SKM-1 treated with dmso at 0.1 percent for 144 hours (cell line): ENCODE data around the gene RASA3.

Source experiments
- DNase-seq: peaks from one replicate; lab custom pipeline; 2025; ENCODE audit not compliant: unreplicated experiment; lab: John Stamatoyannopoulos, UW

The RASA3 gene

DNA sequence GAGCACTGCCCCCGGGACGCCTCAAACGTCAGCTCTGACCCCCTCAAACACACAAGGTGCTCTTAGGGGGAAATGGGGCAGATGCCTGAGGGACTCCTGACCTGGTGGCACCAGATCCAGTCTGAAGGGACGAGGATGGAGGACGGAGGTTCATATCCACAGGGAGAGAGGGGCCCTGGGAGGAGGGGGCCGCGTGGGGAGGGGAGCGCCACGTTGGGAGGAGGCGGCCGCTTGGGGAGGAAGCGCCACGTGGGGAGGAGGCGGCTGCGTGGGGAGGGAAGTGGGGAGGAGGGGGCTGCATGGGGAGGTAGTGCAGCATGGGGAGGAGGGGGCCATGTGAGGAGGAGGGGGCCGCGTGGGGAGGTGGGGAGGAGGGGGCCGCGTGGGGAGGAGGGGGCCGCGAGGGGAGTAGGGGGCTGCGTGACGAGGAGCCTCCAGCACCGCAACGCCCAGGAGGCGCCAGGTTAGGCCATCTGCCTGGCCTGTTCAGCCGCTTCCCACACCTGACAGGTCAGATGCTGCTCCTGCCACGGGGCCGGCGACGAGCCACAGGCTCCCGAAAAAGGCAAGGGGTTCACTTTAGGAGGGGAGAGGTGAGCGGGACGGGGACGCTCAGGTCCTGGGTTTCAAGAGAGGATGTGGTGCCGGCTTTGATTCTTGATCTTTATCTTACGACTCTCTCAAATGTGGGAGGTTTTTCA lies 121.9 kb downstream of the RASA3 start:
- no peak for DNase-seq

GRCh38 chr13:114009590-114010400 lies 122.6 kb downstream of the RASA3 start:
- no peak for DNase-seq

DNA sequence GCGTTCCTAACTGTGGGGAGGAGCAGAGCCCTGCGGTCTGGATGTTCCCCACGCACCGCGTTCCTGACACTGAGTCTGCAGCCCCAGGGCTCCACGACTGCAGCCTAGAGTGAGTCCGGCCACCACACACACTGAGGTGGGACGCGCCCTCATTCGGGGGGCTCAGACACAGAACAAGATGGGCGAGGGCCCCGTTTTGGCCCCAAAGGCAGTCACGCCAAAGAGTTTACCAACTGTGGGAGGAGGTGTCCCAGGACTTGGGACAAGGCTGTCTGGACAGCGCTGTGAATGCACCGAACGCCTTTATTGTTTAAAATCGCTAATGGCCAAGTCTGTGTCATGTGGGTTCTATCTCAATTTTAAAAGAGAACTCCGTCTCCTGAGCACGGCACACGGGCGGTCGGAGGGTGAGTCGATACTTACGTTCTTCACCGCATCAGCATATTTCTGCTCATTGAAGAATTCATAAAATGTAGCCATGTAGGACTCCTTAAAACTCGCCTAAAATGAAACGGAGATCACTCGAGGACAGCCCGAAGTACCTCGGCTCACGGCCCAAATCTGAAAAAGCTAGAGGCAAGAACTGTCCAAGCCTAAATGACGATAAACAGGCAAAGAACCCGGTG lies 123.3 kb downstream of the RASA3 start:
- no peak for DNase-seq

DNA sequence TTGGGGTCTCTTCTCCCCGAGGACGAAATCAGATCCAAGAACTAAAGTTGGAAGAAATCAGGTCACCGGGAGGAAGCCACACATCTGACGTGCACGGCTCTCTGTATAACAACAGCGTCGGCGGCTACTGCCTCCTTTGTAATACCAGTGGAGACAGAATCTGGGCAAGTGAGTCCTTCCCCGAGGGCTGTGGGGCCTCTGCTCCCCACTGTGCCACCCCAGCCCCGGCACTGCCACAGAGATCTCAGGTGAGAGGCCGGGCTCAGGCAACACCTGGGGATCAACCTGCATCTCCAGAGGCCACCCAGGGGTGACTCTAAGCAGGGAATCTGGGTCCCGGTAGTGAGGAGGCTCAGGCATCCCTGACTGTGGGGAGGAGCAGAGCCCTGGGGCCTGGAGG lies 124.9 kb downstream of the RASA3 start:
- DNase-seq = no peak

DNA sequence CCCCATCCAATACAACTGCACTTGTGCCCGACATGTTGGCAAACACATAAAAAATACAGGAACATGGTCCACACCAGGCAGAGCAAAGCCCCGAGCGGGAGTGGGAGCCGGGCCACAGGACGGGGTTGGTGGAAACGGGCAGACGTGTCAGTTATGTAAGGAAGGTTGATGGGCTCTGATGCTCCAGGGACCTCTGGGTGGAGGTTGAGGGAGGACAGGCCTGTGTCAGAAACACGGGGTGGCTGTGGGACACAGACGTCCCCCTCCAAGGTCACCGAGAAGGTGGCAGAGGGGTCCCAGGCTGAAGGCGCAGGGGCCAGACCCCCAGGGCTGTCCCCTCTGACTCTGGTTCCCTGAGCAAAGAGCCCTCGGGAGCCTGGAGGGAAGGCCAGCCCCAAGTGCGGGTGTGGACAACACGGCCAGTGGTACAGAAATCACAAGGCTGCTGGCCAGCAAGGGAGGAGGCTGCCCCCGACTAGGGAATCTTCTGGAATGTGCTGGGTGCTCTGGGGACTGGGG lies 127.2 kb downstream of the RASA3 start:
- no peak for DNase-seq

- no peak for DNase-seq
Observed at GRCh38 chr13:114004420-114005205, 127.8 kb downstream of the RASA3 start.

- DNase-seq = no peak
Observed at GRCh38 chr13:114002771-114003321, 129.6 kb downstream of the RASA3 start.

- DNase-seq = no peak
Observed at GRCh38 chr13:114002009-114002544, 130.3 kb downstream of the RASA3 start.

DNA sequence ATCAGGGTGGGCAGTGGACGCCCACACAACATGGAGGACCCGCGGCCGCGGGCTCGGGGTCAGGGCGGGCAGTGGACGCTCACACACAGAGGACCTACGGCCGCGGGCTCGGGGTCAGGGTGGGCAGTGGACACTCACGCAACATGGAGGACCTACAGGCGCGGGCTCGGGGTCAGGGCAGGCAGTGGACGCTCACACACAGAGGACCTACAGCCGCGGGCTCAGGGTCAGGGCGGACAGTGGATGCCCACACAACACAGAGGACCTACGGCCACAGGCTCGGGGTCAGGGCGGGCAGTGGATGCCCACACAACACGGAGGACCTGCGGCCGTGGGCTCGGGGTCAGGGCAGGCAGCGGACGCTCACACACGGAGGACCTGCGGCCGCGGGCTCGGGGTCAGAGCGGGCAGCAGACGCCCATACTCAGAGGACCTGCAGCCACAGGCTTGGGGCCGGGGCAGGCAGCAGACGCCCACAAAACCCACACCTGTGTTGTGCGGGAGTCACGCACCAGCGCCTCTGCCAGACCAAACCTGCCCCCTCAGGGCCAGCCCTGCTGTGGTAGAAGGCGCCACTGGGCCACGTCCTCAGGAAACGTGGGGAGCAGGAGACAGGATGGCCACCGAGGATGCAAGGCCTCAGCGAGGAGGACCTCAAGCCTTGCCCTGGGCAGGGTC lies 131.0 kb downstream of the RASA3 start:
- no peak for DNase-seq

GRCh38 chr13:114000151-114001040 lies 132.0 kb downstream of the RASA3 start:
- no peak for DNase-seq

DNA sequence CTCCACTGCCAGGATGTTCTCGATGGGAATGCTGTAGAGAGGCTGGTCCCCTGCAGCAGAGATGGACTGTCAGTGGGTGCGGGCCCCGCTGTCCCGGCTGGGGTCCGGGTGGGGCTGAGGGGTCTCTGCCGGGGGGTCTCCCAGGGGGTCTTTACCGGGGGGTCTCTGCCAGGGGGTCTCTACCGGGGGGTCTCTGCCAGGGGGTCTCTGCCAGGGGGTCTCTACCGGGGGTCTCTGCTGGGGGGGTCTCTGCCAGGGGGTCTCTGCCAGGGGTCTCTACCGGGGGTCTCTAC lies 132.9 kb downstream of the RASA3 start:
- no peak for DNase-seq

GRCh38 chr13:113998781-113999617 lies 133.4 kb downstream of the RASA3 start:
- no peak for DNase-seq

- DNase-seq = no peak
Observed at GRCh38 chr13:113997845-113998751, 134.3 kb downstream of the RASA3 start.

GRCh38 chr13:113996912-113997745 lies 135.3 kb downstream of the RASA3 start:
- DNase-seq = no peak

DNA sequence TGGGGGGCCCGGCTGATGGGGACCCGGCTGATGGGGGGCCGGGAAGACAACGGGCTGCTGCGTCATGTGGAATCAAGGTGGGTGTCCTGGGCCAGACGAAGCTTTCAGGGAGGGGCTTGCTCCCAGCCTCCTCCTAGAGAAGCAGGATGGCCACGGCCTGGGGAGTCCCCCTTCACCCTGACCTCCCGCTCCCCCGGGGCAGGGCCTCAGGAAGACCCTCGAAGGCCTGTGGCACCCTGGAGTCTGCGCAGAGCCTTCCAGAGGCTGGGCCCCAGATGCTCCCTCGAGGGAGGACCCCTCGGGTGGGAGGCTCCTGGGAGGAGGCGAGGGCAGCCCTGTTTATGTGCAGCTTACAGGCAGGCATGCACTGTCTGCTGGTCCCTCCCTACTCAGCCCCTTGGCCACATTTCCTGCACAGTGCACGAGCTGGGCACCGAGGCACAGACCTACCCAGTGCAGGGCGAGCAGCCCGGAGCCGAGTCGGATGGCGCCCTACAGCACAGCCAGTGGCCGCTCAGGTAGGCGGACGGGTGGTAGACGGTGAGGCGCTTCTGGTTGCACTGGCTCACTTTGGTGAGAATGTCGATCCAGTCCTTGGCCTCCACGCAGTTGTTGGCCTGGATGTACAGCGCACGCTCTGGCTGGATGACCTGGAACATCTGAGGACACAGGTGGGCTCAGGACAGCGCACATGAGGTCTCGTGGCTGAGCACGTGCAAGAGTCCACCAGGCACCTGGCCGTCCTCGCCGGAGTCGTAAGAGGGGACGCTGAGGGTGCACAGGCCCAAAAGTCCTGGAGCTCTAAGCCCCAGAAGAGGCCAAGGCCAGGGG lies 136.1 kb downstream of the RASA3 start:
- DNase-seq = no peak
